Fibroblast of lung (primary cell): ENCODE measurements around the gene ABCA4. TPM values are rescaled to one million over a fixed set of nuclear protein-coding genes. Genes with fewer than 3 reads are reported as not detected.

Source experiments
- DNase-seq, 2 donors: peaks; one replicate each; pipeline versions ENCODE4 v3.0.0 to v3.0.0-alpha.2; 2010; ENCODE audit warnings: low read depth in 2 of 2
- H2AFZ ChIP-seq: 2 replicates; pipeline ENCODE4 v1.5.1; 2012; ENCODE audit warnings: low read length, control low read depth, inconsistent platforms
- H3K27ac ChIP-seq: 2 replicates; pipeline ENCODE4 v1.5.1; 2011; ENCODE audit warnings: low read length, control low read depth; ENCODE audit not compliant: insufficient read depth
- H3K27me3 ChIP-seq: 2 replicates; pipeline ENCODE4 v1.5.1; 2011; ENCODE audit warnings: mild to moderate bottlenecking, low read length; ENCODE audit not compliant: control insufficient read depth, insufficient read depth
- H3K36me3 ChIP-seq: 2 replicates; pipeline ENCODE4 v1.5.1; 2011; ENCODE audit warnings: low read length; ENCODE audit not compliant: control insufficient read depth, insufficient read depth
- H3K4me1 ChIP-seq: 2 replicates; pipeline ENCODE4 v1.5.1; 2011; ENCODE audit warnings: low read length; ENCODE audit not compliant: control insufficient read depth, insufficient read depth; ENCODE audit errors: extremely low read depth
- H3K4me2 ChIP-seq: 2 replicates; pipeline ENCODE4 v1.5.1; 2011; ENCODE audit warnings: low read length, control low read depth; ENCODE audit not compliant: insufficient read depth; ENCODE audit errors: extremely low read depth
- H3K4me3 ChIP-seq, 4 experiments: fragments of 200-600 bp in 1 of 4; sonication (generic) in 1 of 4; replicated peaks in 1 of 4; 2 replicates each; pipeline ENCODE4 v1.5.1; 2011 to 2016; ENCODE audit warnings: low read length in 4 of 4, low read depth in 3 of 4, mild to moderate bottlenecking in 3 of 4, control low read depth in 2 of 4, inconsistent platforms in 1 of 4, mixed read lengths in 1 of 4; ENCODE audit not compliant: insufficient read depth in 1 of 4; ENCODE audit errors: control extremely low read depth in 1 of 4
- H3K79me2 ChIP-seq: 2 replicates; pipeline ENCODE4 v1.5.1; 2012; ENCODE audit warnings: mild to moderate bottlenecking, low read length, inconsistent platforms; ENCODE audit not compliant: control insufficient read depth, insufficient read depth
- H3K9ac ChIP-seq: 2 replicates; pipeline ENCODE4 v1.5.1; 2011; ENCODE audit warnings: mild to moderate bottlenecking, low read length, control low read depth; ENCODE audit not compliant: insufficient read depth
- H3K9me3 ChIP-seq: 2 replicates; pipeline ENCODE4 v1.5.1; 2012; ENCODE audit warnings: low read depth, low read length; ENCODE audit not compliant: control insufficient read depth, insufficient read depth
- H4K20me1 ChIP-seq: 2 replicates; pipeline ENCODE4 v1.5.1; 2011; ENCODE audit warnings: low read length; ENCODE audit not compliant: control insufficient read depth, insufficient read depth; ENCODE audit errors: extremely low read depth
- EZH2 ChIP-seq: IDR thresholded peaks from 2 replicates; pipeline ENCODE4 v1.5.1; 2012; ENCODE audit warnings: low read length, control low read depth, mild to moderate bottlenecking; ENCODE audit errors: missing control alignments
- polyA plus RNA-seq, 2 donors: library from polyadenylated mRNA; depleted of rRNA in 1 of 2; stranded (reverse) in 1 of 2; unstranded in 1 of 2; fragments of >200 nt; gene quantifications; 2 replicates each; pipeline ENCODE4 v1.2.1, GENCODE V29; 2011 to 2012; ENCODE audit warnings: missing spikeins in 1 of 2
- total RNA-seq: library from RNA; depleted of rRNA; stranded (reverse); fragments of >200 nt; gene quantifications from 2 replicates; pipeline ENCODE4 v1.2.1, GENCODE V29; 2014
- TF ChIP-seq, protein P1 (sequence below), 2 donors: IDR thresholded peaks in 1 of 2; conservative IDR thresholded peaks in 1 of 2; 1 replicate in 1 of 2; 2 replicates in 1 of 2; pipeline ENCODE4 v1.5.1; 2011 to 2012; ENCODE audit warnings: low read length in 2 of 2, control low read depth in 1 of 2, inconsistent platforms in 1 of 2, low read depth in 1 of 2, mild to moderate bottlenecking in 1 of 2

Gene ABCA4
- total and polyA plus RNA-seq, 2 donors (not counting 1 experiment from before 2014, with no cell fraction given): 0.07 to 0.33 TPM

DNA sequence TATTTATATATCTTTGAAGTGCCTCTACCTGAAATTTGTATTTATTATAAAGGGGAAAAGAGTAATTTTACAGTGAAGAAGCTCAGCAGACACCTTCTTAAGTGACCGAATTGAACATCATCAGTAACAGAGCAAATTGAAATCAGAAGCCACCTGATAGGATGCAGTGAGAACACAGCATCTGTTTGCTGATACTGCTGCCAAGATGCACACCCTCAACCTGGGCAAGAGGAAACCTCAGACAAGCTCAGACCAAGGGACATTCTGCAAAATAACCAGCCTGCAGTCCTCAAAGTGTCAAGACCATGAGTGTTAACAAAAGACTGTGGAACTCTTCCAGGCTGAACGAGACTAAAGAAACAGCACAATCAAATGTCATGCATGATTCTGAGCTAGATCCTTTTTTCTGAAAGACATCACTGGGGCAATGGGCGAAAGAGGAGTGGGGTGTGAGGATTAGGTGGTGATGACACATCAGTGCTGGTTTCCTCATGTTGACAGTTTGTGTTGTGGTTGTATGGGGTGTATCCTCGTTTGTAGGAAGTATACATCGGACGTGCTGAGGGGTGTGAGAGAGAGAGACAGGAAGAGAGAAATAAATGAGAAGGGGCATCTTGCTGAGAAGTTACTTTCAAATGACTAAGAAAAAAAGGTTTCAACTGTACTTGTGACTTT is 103.7 kb downstream of the ABCA4 start:
- TF ChIP-seq EZH2: no peak
- TF ChIP-seq, protein P1, sequence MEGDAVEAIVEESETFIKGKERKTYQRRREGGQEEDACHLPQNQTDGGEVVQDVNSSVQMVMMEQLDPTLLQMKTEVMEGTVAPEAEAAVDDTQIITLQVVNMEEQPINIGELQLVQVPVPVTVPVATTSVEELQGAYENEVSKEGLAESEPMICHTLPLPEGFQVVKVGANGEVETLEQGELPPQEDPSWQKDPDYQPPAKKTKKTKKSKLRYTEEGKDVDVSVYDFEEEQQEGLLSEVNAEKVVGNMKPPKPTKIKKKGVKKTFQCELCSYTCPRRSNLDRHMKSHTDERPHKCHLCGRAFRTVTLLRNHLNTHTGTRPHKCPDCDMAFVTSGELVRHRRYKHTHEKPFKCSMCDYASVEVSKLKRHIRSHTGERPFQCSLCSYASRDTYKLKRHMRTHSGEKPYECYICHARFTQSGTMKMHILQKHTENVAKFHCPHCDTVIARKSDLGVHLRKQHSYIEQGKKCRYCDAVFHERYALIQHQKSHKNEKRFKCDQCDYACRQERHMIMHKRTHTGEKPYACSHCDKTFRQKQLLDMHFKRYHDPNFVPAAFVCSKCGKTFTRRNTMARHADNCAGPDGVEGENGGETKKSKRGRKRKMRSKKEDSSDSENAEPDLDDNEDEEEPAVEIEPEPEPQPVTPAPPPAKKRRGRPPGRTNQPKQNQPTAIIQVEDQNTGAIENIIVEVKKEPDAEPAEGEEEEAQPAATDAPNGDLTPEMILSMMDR (conservative IDR thresholded peaks at IDR 0.05 in 1 of 2, IDR thresholded peaks at IDR 0.05 in 1 of 2; ENCODE audit: low read depth in 1 of 2, low read length in 2 of 2): no peak
- Histone ChIP-seq H3K36me3 (no peaks in the 10 kb centered on the region), H3K9me3 (no peaks in the 10 kb centered on the region), H3K27ac (no peak overlapping the region), H3K4me3 (no peak overlapping the region), H3K4me2 (no peak overlapping the region), H3K27me3 (no peaks in the 10 kb centered on the region), H3K4me1 (peaks cover 14% of the 10 kb centered on the region), H3K79me2 (no peaks in the 10 kb centered on the region), H3K9ac (no peak overlapping the region), H4K20me1 (no peaks in the 10 kb centered on the region), H2AFZ (no peak overlapping the region)
- no peak for DNase-seq

GRCh38 chr1:94015489-94015817 is 105.5 kb downstream of the ABCA4 start:
- Histone ChIP-seq H3K79me2 (no peaks in the 10 kb centered on the region), H3K36me3 (no peaks in the 10 kb centered on the region), H3K4me2 (no peak overlapping the region), H2AFZ (no peak overlapping the region), H4K20me1 (no peaks in the 10 kb centered on the region), H3K9ac (no peak overlapping the region), H3K4me1 (peaks cover 4% of the 10 kb centered on the region), H3K27ac (no peak overlapping the region), H3K9me3 (no peaks in the 10 kb centered on the region), H3K4me3 (no peak overlapping the region), H3K27me3 (no peaks in the 10 kb centered on the region)
- DNase-seq: no peak
- no peak for TF ChIP-seq EZH2
- TF ChIP-seq, protein P1 (conservative IDR thresholded peaks at IDR 0.05 in 1 of 2, IDR thresholded peaks at IDR 0.05 in 1 of 2; ENCODE audit: low read depth in 1 of 2, low read length in 2 of 2): no peak

DNA sequence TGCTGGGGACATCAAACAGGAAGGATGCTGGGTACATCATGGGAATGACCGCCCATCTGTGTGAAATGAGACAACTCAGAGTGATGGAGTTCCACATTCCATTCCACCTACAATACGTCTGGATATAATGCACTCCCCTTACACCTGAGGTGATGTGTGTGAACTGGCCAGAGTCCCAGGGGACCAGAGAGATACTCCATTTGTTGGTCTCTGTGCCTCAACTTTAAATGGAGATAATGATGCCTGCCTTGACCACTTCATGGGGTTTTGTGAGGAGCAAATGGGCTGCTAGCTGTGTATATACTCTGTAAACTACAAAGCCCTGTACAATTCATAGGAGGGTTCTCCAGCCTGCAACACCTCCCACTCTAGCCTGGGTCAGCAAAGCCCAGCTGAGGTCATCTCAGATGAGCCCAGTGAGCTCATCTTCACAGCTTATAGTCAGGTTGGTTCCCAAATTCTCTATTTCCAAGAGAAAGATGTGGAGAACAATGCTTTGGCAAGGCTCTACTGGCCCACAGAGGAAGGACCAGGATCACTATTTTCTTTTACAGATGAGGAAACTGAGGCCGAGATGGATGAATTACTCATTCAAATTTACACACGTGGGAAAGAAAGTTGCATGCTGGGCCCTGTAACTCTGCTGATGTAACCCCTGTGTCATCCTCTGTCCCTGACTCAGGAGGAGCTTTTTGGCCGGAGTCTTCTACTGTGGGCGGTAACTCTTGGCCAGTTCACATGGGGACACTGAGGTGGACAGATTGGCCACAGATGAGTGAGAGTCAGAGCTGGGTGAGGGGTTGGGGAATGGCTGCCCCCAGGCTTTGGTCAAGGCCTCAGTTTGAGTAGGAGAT is 106.1 kb downstream of the ABCA4 start:
- no peaks in the 10 kb centered on the region for H3K79me2 ChIP-seq
- no peak overlapping the region for H3K27ac ChIP-seq
- H3K4me2 ChIP-seq: no peak overlapping the region
- H3K27me3 ChIP-seq: no peaks in the 10 kb centered on the region
- DNase-seq: peak; percentile 37 to 56
- H3K9me3 ChIP-seq: no peaks in the 10 kb centered on the region
- H4K20me1 ChIP-seq: no peaks in the 10 kb centered on the region
- H3K9ac ChIP-seq: no peak overlapping the region
- no peaks in the 10 kb centered on the region for H3K4me1 ChIP-seq
- no peak overlapping the region for H3K4me3 ChIP-seq
- TF ChIP-seq, protein P1 (conservative IDR thresholded peaks at IDR 0.05 in 1 of 2, IDR thresholded peaks at IDR 0.05 in 1 of 2; ENCODE audit: low read depth in 1 of 2, low read length in 2 of 2): no peak
- TF ChIP-seq EZH2: no peak
- no peak overlapping the region for H2AFZ ChIP-seq
- no peaks in the 10 kb centered on the region for H3K36me3 ChIP-seq
